GM21825 (cell line): ENCODE results near the gene SLC22A4.
A peak's percentile ranks its signal among the peaks of the same experiment; 100 is the strongest.

Experiments
- ATAC-seq: cut with Tn5 transposase; IDR thresholded peaks from one replicate; pipeline ENCODE4 v1.9.1; 2021; ENCODE audit warnings: mild to moderate bottlenecking, moderate library complexity; ENCODE audit not compliant: unreplicated experiment

Gene SLC22A4

GRCh38 chr5:132334812-132335211 lies 40.6 kb downstream of the SLC22A4 start:
- ATAC-seq, result no peak

- no peak for ATAC-seq
These were observed 41.2 kb downstream of the SLC22A4 start for GRCh38 chr5:132335402-132335801.

DNA sequence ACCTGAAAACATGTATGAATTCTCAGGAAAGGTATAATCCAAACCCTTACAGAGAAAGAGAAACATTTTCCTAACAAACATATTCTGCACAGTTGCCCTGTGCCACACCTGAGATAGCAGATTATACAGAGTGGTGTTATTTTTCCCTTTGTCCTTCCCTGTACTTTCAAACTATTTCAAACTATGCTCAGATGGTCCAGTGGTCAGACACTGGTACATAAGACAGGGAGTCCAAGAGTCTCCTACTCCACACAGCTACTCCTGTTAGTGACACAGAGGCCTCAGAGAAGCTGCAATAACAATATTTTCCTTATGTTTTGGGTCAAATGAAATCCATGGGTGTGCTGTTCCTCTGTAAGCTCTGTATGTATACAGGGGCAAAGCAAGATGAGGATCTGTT lies 45.3 kb downstream of the SLC22A4 start:
- no peak for ATAC-seq

- no peak for ATAC-seq
These were observed 48.3 kb downstream of the SLC22A4 start for GRCh38 chr5:132342291-132343180.

DNA sequence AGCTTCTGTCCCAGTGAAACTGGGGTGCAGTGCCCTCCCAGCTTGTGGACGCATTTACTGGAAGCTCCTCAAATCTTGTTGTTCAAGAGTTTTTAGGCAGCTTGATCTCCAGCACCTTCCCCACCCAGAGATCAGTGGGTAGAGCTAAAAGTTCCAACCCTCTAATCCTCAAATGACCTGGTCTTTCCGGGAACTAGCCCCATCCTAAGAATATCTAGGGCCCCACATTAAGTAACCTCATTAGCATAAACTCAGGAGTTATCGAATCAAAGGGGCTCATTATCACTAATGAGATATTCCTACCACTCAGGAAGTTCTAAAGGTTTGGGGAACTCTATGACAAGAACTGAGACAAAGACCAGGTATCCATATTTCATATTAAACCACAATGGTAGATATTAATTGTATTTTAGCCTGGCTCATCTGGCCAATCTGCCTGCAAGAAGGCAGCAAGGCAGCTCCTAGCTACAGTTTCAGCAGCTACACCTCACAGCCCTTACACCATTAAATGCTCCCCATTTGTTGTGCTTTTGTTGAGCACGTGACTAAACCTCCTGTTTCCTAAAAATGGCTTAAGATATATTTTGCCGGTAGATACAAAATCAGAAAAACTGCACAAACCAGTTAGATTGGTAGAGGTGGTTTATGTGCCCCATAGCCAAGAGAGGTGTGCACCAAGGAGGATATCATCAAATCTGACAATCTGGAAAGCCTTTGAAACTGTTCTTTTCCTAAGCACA lies 50.8 kb downstream of the SLC22A4 start:
- ATAC-seq, result no peak

GRCh38 chr5:132353486-132353995 lies 59.3 kb downstream of the SLC22A4 start:
- ATAC-seq, result no peak

GRCh38 chr5:132354381-132355139 lies 60.4 kb downstream of the SLC22A4 start:
- ATAC-seq, result no peak

GRCh38 chr5:132355140-132355765 lies 61.1 kb downstream of the SLC22A4 start:
- no peak for ATAC-seq

DNA sequence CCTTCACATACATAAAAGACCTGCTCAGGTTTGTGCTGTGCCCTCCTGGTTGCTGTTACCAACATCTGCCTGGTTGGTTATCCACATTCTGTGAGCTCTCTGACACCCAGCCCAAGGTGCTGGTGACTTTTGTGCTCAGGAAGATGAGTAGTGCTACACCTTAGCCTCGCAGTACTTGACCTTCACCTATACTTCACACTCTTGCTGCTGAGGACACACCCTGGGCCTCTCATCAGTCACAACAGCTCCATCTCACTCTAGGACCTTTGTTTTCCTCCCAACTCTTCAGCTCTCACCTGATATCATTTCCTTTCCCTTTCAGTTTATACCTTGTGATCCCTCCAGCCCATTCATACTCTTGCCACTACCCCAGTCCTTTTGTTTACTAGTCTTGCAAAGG lies 64.6 kb downstream of the SLC22A4 start:
- no peak for ATAC-seq

DNA sequence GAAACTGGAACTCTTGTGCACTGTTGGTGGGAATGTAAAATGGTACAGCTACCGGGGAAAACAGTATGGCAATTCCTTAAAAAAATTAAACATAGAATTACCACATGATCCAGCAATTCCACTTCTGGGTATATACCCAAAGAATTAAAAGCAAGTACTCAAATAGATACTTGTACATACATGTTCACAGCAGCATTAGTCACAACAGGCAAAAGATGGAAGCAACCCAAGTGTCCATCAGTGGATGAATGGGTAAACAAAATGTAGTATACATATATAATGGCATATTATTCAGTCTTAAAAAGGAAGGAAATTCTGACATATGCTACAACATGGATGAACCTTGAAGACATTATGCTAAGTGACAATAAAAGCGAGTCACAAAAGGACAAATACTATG lies 67.9 kb downstream of the SLC22A4 start:
- ATAC-seq, result no peak

DNA sequence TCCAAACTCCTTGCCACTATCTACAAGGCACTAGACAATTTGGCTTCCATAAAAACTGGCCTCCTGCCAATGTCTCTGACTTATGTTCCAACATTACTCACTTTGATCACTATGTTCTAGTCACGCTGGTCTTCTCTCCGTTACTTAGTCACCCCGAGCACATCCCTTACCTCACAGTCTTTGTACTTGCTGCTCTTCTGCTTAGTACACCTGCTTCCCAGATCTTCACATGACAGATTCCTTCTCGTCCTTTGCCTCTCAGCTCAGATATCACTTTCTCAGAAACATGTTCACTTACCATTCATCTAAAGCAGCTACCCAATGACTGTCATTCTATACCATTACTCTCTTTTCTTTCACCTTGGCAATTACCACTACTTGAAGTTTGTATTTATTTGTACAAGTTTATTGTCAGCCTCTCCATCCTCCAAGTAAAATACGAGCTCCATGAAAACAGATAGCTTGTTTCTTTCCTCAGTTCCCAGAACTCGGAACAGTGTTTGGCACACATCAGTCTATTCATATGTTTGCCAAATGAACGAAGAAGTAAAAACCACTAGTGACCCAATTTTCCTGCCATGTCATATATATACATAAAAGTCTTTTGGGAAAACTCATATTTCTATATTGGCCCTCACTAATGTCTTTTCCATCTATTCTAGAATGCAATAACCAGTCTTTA lies 69.4 kb downstream of the SLC22A4 start:
- no peak for ATAC-seq

- ATAC-seq, result no peak
These were observed 70.1 kb downstream of the SLC22A4 start for GRCh38 chr5:132364319-132364718.

GRCh38 chr5:132365213-132365612 lies 71.0 kb downstream of the SLC22A4 start:
- no peak for ATAC-seq

GRCh38 chr5:132368186-132368585 lies 74.0 kb downstream of the SLC22A4 start:
- no peak for ATAC-seq

- no peak for ATAC-seq
These were observed 74.8 kb downstream of the SLC22A4 start for GRCh38 chr5:132369007-132369473.

GRCh38 chr5:132369474-132370180 lies 75.4 kb downstream of the SLC22A4 start, which contains the start of gene SLC22A5:
SLC22A5 (plus strand) TSS chr5:132369710; CDS start chr5:132369973, 263 bp downstream.
- ATAC-seq, result peak; percentile 86

GRCh38 chr5:132370181-132370970 lies 76.2 kb downstream of the SLC22A4 start:
- ATAC-seq, result no peak

GRCh38 chr5:132370971-132371602 lies 76.9 kb downstream of the SLC22A4 start:
- no peak for ATAC-seq
